Stomach (tissue), 4 donors: ENCODE results near the gene MRPL48.

Experiments used
- CTCF ChIP-seq, 7 experiments: fragments of 450-650 bp in 4 of 7; fragments of 200-600 bp in 3 of 7; sonication (generic) in 3 of 7; IDR thresholded peaks; one replicate each; pipeline ENCODE4 v1.5.1; 2016 to 2019; ENCODE audit warnings: antibody characterized with exemption in 7 of 7, control low read depth in 2 of 7, mild to moderate bottlenecking in 1 of 7
- POLR2A ChIP-seq, 4 donors: fragments of 450-650 bp; IDR thresholded peaks; one replicate each; pipeline ENCODE4 v1.6.1; 2016; ENCODE audit warnings: antibody characterized with exemption in 4 of 4, control low read depth in 2 of 4, mild to moderate bottlenecking in 1 of 4, moderate library complexity in 1 of 4

- TF ChIP-seq CTCF (IDR thresholded peaks at IDR 0.05), result no peak
- TF ChIP-seq POLR2A (IDR thresholded peaks at IDR 0.05), result no peak
Observed at GRCh38 chr11:73902303-73902702, 114.6 kb downstream of the MRPL48 start.
